CD4-positive, alpha-beta T cell treated with Interleukin-4 for 4 hours (primary cell): ENCODE results near the gene ICAM1.

Experiments used
- DNase-seq: peaks from one replicate; pipeline ENCODE4 v3.0.0-alpha.2; 2020

The ICAM1 gene

DNA sequence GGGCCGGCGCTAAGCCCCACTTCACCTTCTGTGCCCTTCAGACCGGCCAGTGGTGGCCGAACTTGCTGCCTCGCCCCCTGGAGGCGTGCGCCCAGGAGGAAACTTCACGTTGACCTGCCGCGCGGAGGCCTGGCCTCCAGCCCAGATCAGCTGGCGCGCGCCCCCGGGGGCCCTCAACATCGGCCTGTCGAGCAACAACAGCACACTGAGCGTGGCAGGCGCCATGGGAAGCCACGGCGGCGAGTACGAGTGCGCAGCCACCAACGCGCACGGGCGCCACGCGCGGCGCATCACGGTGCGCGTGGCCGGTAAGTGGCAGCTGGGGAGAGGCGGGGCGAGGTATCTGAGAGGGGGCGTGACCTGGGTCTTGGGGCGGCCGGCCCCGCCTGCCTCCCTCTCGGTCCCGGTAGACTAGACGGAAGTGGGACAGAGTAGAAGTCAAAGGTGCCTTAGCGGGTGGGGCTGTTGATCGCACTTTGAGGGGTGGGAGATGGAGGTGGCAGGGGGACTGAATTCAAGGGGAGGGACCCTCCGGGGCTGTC lies 24.5 kb downstream of the ICAM1 start:
- DNase-seq, result peak; percentile 77

GRCh38 chr19:10295847-10296591 lies 25.1 kb downstream of the ICAM1 start:
- no peak for DNase-seq

- DNase-seq, result no peak
Measured at GRCh38 chr19:10299545-10300458, 28.9 kb downstream of the ICAM1 start.

- DNase-seq, result no peak
Measured at GRCh38 chr19:10305139-10305806, 34.4 kb downstream of the ICAM1 start.

- DNase-seq, result no peak
Measured at GRCh38 chr19:10306327-10306726, 35.4 kb downstream of the ICAM1 start.

GRCh38 chr19:10309423-10309822 lies 38.5 kb downstream of the ICAM1 start, which contains the start of gene ZGLP1:
Gene ZGLP1 (minus strand): TSS chr19:10309815.
- DNase-seq, result no peak

- peak; percentile 89 for DNase-seq
Measured at GRCh38 chr19:10315335-10316214, 44.7 kb downstream of the ICAM1 start, which contains the start of gene FDX2. Gene FDX2 (minus strand): TSS chr19:10316015. CDS start chr19:10315996, 19 bp downstream.

- DNase-seq, result no peak
Measured at GRCh38 chr19:10316229-10317044, 45.5 kb downstream of the ICAM1 start.

GRCh38 chr19:10317045-10317856 lies 46.3 kb downstream of the ICAM1 start:
- DNase-seq, result no peak

DNA sequence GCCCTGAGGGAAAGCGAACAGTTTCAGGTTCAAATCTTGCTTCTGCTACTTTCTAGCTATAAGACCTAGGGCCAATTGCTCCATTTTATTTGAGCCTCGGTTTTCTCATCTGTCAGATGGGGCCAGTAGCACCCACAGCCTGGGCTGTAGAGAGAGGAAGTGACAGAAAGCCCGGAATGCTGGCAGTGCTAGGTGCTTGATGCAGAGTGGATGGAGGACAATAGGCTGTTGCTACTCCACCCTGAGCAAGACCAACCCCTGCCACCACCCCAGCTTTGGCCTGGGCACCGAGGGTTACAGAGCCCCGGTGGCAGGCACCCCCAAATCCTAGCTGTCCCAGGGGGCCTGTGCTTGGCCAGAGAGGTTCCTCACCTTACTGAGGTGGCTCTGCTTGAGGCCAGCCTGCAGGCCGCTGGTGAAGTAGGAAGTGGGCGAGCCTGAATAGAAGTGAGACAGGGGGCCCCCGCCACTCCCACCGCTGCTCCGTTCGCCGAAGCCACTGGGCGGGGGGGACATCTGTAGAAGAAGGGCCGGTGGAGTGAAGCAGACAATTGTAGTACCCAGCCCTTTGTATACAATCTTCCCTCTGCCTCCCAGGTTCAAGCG lies 47.0 kb downstream of the ICAM1 start:
- DNase-seq, result no peak

DNA sequence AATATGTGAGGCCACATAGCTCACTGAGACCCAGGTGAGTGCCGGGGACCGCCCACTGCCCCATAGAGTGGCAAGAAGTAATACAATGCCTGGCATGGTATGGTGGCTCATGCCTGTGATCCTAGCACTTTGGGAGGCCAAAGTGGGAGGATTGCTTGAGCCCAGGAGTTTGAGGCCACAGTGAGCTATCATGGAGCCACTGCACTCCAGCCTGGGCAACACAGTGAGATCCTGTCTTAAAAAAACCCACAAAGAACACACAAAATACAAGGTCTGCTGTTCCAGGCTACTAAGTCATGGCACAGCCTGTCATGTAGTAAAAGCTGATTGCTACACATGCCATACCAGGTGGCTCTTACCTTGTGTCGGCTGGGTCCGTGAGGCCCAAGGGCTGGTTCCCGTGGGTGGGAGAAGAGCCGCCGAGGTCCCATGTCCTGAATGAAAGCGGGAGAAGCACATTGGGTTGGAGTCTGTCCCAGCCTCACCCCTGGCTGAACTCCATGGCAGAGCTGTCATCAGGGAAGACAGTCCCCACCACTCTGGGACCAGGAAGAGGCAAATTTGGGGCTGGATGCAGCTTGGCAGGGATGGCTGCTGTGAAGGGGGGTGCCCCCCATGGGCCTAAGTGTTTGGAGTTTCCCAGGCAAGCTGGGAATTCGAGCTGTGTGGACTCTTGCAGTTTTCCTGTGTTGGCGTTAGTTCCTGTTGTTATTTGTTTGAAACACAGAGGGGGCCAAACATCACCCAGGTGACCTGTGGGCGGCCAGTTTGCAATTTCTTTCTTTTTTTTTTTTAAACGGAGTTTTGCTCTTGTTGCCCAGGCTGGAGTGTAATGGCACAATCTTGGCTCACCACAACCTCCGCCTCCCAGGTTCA lies 48.1 kb downstream of the ICAM1 start:
- no peak for DNase-seq

GRCh38 chr19:10320602-10321416 lies 49.9 kb downstream of the ICAM1 start:
- no peak for DNase-seq

GRCh38 chr19:10321417-10321797 lies 50.5 kb downstream of the ICAM1 start:
- no peak for DNase-seq

DNA sequence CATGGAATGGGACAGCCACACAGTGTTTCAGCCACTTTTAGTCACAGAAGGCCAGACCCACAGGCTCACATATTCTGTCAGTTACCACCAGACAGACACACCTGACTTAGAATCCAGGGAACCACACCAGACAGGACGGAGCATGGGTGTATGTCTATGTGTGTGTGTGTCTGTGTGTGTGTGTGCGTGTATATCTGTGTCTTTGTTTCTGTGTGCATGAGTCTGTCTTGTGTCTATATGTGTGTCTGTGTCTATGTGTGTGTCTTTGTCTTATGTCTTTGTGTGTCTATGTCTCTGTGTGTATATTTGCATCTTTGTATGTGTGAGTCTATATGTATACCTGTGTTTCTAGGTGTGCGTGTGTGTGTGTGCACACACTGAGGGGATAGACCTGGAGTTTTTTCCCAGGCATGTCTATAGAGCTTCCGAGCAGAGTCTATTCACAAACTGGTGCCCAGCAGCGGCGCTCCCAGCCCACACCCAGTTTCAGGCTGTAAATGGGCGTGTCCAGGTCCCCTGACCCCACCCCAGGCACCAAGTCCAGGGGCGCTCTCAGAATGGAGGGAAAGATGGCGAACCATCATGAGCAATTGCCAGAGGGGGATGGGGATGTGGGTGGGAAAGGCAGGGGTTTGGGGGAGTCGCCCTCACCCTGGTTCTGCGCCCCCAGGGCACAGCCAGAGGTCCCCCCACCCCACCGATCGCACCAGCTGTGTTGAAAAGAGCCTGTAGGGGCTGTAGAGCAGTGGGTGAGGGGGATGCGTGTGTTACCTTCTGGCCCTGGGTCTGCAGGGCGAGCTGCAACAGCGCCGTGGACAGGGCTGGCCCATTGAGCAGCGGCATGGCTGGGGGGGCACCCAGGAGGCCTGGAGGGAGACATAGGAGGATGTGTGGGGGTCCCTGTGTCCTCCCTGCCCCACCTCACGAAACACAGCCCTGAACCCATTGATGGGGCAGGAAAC lies 51.2 kb downstream of the ICAM1 start:
- no peak for DNase-seq

DNA sequence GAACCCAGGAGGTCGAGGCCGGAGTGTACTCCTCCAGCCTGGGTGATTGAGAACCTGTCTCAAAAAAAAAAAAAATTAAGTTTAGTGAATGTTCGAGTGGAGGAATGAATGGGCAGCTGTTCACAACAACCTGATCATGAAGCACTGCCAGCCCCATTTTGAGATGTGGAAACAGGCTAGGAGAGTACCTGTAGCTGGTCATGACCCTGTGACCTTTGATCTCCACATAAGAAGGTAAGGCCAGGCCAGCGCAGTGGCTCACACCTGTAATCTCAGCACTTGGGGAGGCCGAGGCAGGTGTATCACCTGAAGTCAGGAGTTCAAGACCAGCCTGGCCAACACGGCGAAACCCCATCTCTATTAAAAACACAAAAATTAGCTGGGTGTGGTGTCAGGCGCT lies 54.8 kb downstream of the ICAM1 start:
- DNase-seq, result no peak

DNA sequence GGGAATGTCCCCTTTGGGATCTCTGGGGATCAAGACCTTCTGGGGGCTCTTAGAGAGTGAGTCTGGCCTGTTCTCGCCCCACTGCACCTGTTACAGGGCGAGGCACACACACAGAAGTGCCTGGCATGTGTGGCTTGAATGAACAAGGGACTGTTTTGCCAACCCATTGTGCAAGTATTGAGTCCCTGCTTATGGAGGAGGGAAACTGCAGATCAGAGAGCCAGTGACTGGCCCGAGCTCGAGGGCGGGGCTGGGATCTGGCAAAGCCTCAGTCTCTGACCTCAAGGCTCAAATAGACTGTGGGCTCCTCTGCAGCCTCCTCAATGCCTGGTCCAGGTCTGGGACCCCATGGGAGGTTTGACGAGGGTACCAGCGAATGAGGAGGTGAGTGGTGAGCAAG lies 56.9 kb downstream of the ICAM1 start:
- DNase-seq, result no peak
